ENCODE data around the gene TOB2.

DNA sequence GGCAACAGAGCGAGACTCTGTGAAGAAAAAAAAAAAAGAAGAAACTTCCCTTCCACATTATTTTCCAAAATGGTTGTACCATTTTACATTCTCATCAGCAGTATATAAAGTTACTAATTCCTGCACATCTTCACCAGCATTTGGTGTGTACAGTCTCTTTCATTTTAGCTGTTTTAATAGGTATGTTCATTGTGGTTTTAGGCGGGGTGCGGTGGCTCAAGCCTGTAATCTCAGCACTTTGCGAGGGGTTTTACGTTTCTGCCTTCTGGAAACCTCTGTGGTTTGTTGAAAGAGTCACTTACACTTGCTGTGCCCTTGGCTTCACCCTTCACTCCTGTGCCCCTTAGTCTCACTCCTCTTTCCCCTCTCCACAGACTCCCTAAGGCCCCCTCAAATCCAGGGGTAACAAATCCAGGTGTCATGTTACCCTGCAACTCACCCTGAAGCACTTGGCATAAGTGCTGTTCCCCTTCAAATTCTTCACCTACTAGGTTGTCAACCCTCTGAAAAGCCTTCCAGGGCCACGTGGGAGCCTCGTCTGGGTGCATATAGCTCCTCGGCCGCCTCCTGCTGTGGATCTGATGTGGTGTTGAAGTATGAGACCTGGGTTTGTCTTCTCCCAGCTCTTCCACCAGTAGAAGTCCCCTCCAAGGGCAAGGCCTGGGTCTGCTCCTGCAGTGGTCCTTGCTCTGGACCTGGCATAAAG lies 20.8 kb downstream of the TOB2 start:
- TF ChIP-seq, protein P1, sequence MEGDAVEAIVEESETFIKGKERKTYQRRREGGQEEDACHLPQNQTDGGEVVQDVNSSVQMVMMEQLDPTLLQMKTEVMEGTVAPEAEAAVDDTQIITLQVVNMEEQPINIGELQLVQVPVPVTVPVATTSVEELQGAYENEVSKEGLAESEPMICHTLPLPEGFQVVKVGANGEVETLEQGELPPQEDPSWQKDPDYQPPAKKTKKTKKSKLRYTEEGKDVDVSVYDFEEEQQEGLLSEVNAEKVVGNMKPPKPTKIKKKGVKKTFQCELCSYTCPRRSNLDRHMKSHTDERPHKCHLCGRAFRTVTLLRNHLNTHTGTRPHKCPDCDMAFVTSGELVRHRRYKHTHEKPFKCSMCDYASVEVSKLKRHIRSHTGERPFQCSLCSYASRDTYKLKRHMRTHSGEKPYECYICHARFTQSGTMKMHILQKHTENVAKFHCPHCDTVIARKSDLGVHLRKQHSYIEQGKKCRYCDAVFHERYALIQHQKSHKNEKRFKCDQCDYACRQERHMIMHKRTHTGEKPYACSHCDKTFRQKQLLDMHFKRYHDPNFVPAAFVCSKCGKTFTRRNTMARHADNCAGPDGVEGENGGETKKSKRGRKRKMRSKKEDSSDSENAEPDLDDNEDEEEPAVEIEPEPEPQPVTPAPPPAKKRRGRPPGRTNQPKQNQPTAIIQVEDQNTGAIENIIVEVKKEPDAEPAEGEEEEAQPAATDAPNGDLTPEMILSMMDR (IDR thresholded peaks at IDR 0.05; ENCODE audit: low read length), result no peak
- TF ChIP-seq EZH2 (IDR thresholded peaks at IDR 0.05; ENCODE audit: borderline replicate concordance, low read length), result no peak

Data from OCI-LY1 (cell line).